ENCODE results near the gene PLXDC2. TPM values are rescaled to one million over a fixed set of nuclear protein-coding genes. Genes with fewer than 3 reads are reported as not detected.

PLXDC2 gene
- total RNA-seq, 1 experiment from 2014 or later = 0.21 TPM

- Histone ChIP-seq H3K27ac (ENCODE audit: low read length) (no peak overlapping the region), H3K27me3 (ENCODE audit: control insufficient read depth, insufficient read depth, low read length) (no peaks in the 10 kb centered on the region), H3K4me3 (ENCODE audit: low read depth in 2 of 2, low read length in 2 of 2) (no peak overlapping the region), H3K4me1 (ENCODE audit: control insufficient read depth, insufficient read depth, low read length) (no peaks in the 10 kb centered on the region), H3K36me3 (ENCODE audit: control insufficient read depth, insufficient read depth, low read length) (no peaks in the 10 kb centered on the region; the same call in 1 of the 2 replicates), H3K9me3 (ENCODE audit: control insufficient read depth, insufficient read depth, low read depth, low read length) (no peaks in the 10 kb centered on the region)
- DNase-seq (ENCODE audit: low read depth, low spot score) = no peak
- intact Hi-C loops (cut with micrococcal nuclease; ENCODE audit: unreplicated experiment) = no loop called here
- BruUV-seq (replicated peaks) = no TSS peak
- POLR2A ChIA-PET = no interaction called here
- TF ChIP-seq SIN3A (IDR thresholded peaks at IDR 0.05; ENCODE audit: borderline replicate concordance, insufficient read depth, low read depth, low read length) (no peak), POLR2AphosphoS5 (IDR thresholded peaks at IDR 0.05; ENCODE audit: low read depth, low read length) (no peak), REST (IDR thresholded peaks at IDR 0.05; ENCODE audit: insufficient read depth in 1 of 2, low read depth in 2 of 2, low read length in 1 of 2) (no peak), TCF7L2 (IDR thresholded peaks at IDR 0.05; ENCODE audit: low read depth, low read length) (no peak)
- CTCF ChIA-PET = no interaction called here
- ATAC-seq = no peak
- in situ Hi-C loops (cut with HindIII; ENCODE audit: low pct_unique_long_range_greater_than_20kb, low sequenced_read_pairs) = no loop called here
These were observed 22.9 kb downstream of the PLXDC2 start for GRCh38 chr10:19839090-19839489.

GRCh38 chr10:19839552-19839951 lies 23.3 kb downstream of the PLXDC2 start:
- POLR2A ChIA-PET = no interaction called here
- intact Hi-C loops (cut with micrococcal nuclease; ENCODE audit: unreplicated experiment) = no loop called here
- Histone ChIP-seq H3K27ac (ENCODE audit: low read length) (no peak overlapping the region), H3K4me1 (ENCODE audit: control insufficient read depth, insufficient read depth, low read length) (no peaks in the 10 kb centered on the region), H3K4me3 (ENCODE audit: low read depth in 2 of 2, low read length in 2 of 2) (no peak overlapping the region), H3K27me3 (ENCODE audit: control insufficient read depth, insufficient read depth, low read length) (no peaks in the 10 kb centered on the region), H3K9me3 (ENCODE audit: control insufficient read depth, insufficient read depth, low read depth, low read length) (no peaks in the 10 kb centered on the region), H3K36me3 (ENCODE audit: control insufficient read depth, insufficient read depth, low read length) (no peaks in the 10 kb centered on the region; the same call in 1 of the 2 replicates)
- no peak for ATAC-seq
- CTCF ChIA-PET = no interaction called here
- in situ Hi-C loops (cut with HindIII; ENCODE audit: low pct_unique_long_range_greater_than_20kb, low sequenced_read_pairs) = no loop called here
- TF ChIP-seq TCF7L2 (IDR thresholded peaks at IDR 0.05; ENCODE audit: low read depth, low read length) (no peak), SIN3A (IDR thresholded peaks at IDR 0.05; ENCODE audit: borderline replicate concordance, insufficient read depth, low read depth, low read length) (no peak), POLR2AphosphoS5 (IDR thresholded peaks at IDR 0.05; ENCODE audit: low read depth, low read length) (no peak), REST (IDR thresholded peaks at IDR 0.05; ENCODE audit: insufficient read depth in 1 of 2, low read depth in 2 of 2, low read length in 1 of 2) (no peak)
- TF ChIP-seq, protein P1, sequence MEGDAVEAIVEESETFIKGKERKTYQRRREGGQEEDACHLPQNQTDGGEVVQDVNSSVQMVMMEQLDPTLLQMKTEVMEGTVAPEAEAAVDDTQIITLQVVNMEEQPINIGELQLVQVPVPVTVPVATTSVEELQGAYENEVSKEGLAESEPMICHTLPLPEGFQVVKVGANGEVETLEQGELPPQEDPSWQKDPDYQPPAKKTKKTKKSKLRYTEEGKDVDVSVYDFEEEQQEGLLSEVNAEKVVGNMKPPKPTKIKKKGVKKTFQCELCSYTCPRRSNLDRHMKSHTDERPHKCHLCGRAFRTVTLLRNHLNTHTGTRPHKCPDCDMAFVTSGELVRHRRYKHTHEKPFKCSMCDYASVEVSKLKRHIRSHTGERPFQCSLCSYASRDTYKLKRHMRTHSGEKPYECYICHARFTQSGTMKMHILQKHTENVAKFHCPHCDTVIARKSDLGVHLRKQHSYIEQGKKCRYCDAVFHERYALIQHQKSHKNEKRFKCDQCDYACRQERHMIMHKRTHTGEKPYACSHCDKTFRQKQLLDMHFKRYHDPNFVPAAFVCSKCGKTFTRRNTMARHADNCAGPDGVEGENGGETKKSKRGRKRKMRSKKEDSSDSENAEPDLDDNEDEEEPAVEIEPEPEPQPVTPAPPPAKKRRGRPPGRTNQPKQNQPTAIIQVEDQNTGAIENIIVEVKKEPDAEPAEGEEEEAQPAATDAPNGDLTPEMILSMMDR (IDR thresholded peaks at IDR 0.05) = no peak
- no peak for DNase-seq (ENCODE audit: low read depth, low spot score)
- BruUV-seq (replicated peaks) = no TSS peak

Measured in Panc1 (cell line).